ENCODE data around the gene ABCE1.

DNA sequence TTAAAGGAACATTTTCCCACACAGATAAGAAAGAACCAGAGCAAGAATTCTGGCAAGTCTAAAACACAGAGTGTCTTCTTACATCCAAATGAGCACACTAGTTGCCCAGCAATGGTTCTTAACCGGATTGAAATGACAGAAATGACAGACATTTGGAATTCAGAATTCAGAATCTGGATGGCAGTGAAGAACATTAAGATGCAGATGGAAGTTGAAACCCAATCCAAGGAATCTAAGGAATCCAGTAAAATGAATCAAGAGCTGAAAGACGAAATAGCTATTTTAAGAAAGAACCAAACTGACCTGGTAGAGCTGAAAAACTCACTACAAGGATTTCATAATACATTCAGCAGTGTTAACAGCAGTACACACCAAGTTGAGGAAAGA is 21.6 kb upstream of the ABCE1 start:
- TF ChIP-seq, protein P1, sequence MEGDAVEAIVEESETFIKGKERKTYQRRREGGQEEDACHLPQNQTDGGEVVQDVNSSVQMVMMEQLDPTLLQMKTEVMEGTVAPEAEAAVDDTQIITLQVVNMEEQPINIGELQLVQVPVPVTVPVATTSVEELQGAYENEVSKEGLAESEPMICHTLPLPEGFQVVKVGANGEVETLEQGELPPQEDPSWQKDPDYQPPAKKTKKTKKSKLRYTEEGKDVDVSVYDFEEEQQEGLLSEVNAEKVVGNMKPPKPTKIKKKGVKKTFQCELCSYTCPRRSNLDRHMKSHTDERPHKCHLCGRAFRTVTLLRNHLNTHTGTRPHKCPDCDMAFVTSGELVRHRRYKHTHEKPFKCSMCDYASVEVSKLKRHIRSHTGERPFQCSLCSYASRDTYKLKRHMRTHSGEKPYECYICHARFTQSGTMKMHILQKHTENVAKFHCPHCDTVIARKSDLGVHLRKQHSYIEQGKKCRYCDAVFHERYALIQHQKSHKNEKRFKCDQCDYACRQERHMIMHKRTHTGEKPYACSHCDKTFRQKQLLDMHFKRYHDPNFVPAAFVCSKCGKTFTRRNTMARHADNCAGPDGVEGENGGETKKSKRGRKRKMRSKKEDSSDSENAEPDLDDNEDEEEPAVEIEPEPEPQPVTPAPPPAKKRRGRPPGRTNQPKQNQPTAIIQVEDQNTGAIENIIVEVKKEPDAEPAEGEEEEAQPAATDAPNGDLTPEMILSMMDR (IDR thresholded peaks at IDR 0.05), result no peak
- no peak for TF ChIP-seq POLR2A (IDR thresholded peaks at IDR 0.05)

Data from right lobe of liver (tissue), 4 donors.